ENCODE measurements around the gene CDK17. TPM values are rescaled to one million over a fixed set of nuclear protein-coding genes. Genes with fewer than 3 reads are reported as not detected.
"Not testable (repeated sequence)": the region's sequence is repeated elsewhere in the genome, so short reads cannot be mapped to it uniquely, and the experiment has no call there.

Gene CDK17
- total and polyA plus RNA-seq, 9 of the 15 experiments (the other 6 are each of a cell fraction or from before 2014, with no cell fraction given) = 4.8 to 39.3 (median 21.6) TPM

DNA sequence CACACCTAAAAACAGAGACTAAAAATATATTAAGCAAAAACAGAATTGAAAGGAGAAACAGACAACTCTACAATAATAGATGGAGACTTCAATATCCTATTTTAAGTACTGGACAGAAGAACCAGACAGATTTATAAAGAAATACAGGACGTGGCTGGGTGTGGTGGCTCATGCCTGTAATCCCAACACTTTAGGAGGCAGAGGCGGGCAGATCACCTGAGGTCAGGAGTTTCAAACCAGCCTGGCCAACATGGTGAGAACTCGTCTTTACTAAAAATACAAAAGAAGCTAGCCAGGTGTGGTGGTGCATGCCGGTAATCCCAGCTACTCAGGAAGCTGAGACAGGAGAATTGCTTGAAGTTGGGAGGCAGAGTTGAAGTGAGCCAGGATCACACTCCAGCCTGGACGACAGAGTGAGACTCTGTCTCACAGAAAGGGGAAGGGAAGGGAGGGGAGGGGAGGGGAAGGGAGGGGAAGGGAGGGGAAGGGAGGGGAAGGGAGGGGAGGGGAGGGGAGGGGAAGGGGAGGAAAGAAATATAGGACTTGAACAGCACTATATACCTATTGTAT lies 53.0 kb downstream of the CDK17 start (continued):
- TF ChIP-seq, protein P1, sequence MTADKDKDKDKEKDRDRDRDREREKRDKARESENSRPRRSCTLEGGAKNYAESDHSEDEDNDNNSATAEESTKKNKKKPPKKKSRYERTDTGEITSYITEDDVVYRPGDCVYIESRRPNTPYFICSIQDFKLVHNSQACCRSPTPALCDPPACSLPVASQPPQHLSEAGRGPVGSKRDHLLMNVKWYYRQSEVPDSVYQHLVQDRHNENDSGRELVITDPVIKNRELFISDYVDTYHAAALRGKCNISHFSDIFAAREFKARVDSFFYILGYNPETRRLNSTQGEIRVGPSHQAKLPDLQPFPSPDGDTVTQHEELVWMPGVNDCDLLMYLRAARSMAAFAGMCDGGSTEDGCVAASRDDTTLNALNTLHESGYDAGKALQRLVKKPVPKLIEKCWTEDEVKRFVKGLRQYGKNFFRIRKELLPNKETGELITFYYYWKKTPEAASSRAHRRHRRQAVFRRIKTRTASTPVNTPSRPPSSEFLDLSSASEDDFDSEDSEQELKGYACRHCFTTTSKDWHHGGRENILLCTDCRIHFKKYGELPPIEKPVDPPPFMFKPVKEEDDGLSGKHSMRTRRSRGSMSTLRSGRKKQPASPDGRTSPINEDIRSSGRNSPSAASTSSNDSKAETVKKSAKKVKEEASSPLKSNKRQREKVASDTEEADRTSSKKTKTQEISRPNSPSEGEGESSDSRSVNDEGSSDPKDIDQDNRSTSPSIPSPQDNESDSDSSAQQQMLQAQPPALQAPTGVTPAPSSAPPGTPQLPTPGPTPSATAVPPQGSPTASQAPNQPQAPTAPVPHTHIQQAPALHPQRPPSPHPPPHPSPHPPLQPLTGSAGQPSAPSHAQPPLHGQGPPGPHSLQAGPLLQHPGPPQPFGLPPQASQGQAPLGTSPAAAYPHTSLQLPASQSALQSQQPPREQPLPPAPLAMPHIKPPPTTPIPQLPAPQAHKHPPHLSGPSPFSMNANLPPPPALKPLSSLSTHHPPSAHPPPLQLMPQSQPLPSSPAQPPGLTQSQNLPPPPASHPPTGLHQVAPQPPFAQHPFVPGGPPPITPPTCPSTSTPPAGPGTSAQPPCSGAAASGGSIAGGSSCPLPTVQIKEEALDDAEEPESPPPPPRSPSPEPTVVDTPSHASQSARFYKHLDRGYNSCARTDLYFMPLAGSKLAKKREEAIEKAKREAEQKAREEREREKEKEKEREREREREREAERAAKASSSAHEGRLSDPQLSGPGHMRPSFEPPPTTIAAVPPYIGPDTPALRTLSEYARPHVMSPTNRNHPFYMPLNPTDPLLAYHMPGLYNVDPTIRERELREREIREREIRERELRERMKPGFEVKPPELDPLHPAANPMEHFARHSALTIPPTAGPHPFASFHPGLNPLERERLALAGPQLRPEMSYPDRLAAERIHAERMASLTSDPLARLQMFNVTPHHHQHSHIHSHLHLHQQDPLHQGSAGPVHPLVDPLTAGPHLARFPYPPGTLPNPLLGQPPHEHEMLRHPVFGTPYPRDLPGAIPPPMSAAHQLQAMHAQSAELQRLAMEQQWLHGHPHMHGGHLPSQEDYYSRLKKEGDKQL (CRISPR knock-in tag; IDR thresholded peaks at IDR 0.05; ENCODE audit: borderline replicate concordance) = no peak
- TF ChIP-seq TRIM24 (IDR thresholded peaks at IDR 0.05) (no peak), RBM17 (IDR thresholded peaks at IDR 0.05; ENCODE audit: borderline replicate concordance, low read depth, low read length) (no peak), SIN3B (IDR thresholded peaks at IDR 0.05; ENCODE audit: low read depth) (no peak)
- TF ChIP-seq, protein P2, sequence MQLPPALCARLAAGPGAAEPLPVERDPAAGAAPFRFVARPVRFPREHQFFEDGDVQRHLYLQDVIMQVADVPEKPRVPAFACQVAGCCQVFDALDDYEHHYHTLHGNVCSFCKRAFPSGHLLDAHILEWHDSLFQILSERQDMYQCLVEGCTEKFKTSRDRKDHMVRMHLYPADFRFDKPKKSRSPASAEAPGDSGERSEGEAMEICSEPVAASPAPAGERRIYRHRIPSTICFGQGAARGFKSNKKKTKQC (CRISPR knock-in tag; IDR thresholded peaks at IDR 0.05) = no peak

DNA sequence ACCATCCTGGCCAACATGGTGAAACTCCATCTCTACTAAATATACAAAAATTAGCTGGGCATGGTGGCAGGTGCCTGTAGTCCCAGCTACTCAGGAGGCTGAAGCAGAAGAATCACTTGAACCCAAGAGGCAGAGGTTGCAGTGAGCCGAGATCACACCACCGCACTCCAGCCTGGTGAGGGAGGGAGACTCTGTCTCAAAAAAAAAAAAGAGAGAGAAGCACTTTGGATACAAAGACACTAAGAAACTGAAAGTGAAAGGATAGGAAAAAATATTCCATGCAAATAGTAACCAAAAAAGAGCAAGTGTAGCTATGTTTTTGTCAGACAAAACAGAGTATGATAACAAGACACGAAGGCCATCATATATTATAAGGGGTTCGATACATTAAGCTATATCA lies 53.5 kb downstream of the CDK17 start:
- FAIRE-seq; CTCF ChIA-PET (ENCODE audit: low intra/inter-chr PET ratio); H3K4me3 ChIP-seq; H3K9me1 ChIP-seq (ENCODE audit: control insufficient read depth, insufficient read depth, low read length); H3K4me1 ChIP-seq (replicated peaks in 1 of 2; ENCODE audit: control insufficient read depth in 2 of 2, insufficient read depth in 2 of 2, low read length in 2 of 2); H3K27ac ChIP-seq (ENCODE audit: extremely low read depth, low read depth, low read length); in situ Hi-C loops (cut with MboI); H2AFZ ChIP-seq (ENCODE audit: low read depth, low read length); ATAC-seq; H4K20me1 ChIP-seq (replicated peaks; ENCODE audit: control insufficient read depth, insufficient read depth, low read length); intact Hi-C loops (cut with micrococcal nuclease); H3K27me3 ChIP-seq (ENCODE audit: control insufficient read depth in 2 of 2, insufficient read depth in 2 of 2, low read length in 2 of 2); DNase-seq (ENCODE audit: extremely low read depth in 1 of 4, low spot score in 3 of 4); H3K4me2 ChIP-seq (ENCODE audit: insufficient read depth, low read length); BruUV-seq (replicated peaks); H3K9ac ChIP-seq (ENCODE audit: insufficient read depth in 1 of 2, low read depth in 2 of 2, low read length in 2 of 2); H3K36me3 ChIP-seq (ENCODE audit: control insufficient read depth, insufficient read depth, low read length): not testable (repeated sequence)
- 94% methylated on average over 4 of the region's 4 CpGs for WGBS (ENCODE audit: insufficient coverage, low coverage, missing lambda C conversion rate)
- Histone ChIP-seq H3K79me2 (ENCODE audit: control insufficient read depth, insufficient read depth, low read length) (peaks cover 95% of the 10 kb centered on the region), H3K9me3 (replicated peaks; ENCODE audit: control insufficient read depth, insufficient read depth, low read depth, low read length) (peaks cover 13% of the 10 kb centered on the region)
- POLR2A ChIA-PET = interaction anchor here (1.8 kb wide), 1 partner anchor 16 kb away, joined by 4 read pairs; no protein-coding TSS in a partner anchor

Data from K562 (cell line).